GM12873 (cell line): ENCODE results near the gene GRPEL2.

ENCODE experiments used
- TF ChIP-seq, protein P1 (sequence below): IDR thresholded peaks from 2 replicates; pipeline ENCODE4 v1.5.1; 2012; ENCODE audit warnings: low read depth, mild to moderate bottlenecking, moderate library complexity, low read length, control low read depth; ENCODE audit not compliant: insufficient read depth; ENCODE audit errors: missing control alignments

GRPEL2 gene

GRCh38 chr5:149310947-149311658 is 34.2 kb upstream of the GRPEL2 start:
- TF ChIP-seq, protein P1, sequence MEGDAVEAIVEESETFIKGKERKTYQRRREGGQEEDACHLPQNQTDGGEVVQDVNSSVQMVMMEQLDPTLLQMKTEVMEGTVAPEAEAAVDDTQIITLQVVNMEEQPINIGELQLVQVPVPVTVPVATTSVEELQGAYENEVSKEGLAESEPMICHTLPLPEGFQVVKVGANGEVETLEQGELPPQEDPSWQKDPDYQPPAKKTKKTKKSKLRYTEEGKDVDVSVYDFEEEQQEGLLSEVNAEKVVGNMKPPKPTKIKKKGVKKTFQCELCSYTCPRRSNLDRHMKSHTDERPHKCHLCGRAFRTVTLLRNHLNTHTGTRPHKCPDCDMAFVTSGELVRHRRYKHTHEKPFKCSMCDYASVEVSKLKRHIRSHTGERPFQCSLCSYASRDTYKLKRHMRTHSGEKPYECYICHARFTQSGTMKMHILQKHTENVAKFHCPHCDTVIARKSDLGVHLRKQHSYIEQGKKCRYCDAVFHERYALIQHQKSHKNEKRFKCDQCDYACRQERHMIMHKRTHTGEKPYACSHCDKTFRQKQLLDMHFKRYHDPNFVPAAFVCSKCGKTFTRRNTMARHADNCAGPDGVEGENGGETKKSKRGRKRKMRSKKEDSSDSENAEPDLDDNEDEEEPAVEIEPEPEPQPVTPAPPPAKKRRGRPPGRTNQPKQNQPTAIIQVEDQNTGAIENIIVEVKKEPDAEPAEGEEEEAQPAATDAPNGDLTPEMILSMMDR, result no peak

DNA sequence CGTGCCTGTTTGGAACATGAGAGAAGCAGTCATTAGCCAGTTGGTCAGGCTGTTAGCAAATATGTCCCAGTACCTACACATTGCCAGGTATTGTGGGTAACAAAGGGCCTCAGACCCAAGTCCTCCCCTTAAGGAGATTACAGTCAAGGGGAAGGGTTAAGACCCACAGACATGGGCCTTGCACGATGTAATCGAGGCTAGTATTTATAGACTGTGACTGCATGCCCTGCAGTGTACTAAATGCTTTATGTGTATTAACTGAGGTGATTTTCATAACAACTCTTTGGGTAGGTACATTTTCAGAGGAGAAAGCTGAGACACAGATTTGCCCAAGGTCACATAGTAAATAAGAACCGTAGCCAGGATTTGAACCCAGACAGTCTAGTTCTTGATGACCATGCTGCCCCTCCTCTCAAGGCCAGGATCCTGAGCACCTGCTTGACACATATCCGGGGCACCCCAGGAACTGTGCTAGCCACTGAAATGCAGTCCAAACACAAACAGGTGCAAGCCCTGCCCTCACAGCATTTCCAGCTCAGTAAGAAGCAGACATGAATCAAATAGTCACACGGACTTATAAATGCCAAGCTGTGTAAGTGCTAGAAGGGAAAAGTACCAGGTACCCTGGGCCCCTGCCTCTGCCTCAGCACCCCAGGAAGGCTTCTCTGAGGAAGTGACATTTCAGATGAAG is 32.0 kb upstream of the GRPEL2 start:
- TF ChIP-seq, protein P1, result no peak

DNA sequence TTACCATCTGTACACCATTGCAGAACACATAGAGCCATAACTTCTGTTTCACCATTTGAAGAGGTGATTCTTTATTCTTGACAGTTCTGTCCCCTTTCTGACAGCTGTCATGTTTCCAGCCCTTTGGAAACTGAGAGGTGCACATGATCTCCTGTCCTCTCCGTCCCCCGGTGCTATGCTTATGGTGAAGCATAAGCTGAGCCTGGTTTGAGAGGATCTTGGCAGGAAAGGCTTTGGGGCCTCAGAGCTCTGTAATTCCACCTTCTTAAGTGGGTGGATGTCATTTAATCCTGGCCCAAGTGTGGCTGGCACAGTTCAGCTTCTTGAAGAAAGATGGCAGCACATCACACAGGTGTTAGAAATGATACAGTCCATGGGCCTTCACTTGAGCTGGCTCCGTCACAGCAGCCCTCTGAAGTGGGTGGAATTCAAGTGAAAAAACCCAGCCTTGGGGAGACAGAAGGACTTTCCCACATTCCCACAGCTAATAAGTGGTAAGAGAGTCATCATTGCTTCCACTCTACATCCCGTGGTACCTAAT is 30.7 kb upstream of the GRPEL2 start:
- TF ChIP-seq, protein P1, result no peak

DNA sequence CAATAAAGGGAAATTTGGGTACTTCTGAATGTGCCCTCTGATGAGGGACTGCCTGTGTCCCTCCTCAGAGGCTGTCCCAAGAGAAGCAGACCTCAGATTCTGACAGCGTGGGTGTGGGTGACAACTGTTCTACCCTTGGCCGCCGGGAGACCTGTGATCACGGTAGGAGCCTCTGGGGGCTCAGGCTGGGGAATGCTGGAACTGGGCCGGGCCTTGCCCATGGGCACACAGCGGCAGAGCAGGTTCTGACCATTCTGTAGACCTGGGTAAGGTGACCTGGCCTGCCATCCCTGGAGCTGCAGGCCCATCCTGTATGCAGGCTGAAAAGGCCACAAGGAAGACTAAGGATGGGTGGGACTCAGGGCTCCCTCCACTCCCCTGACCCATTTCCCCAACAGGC is 29.5 kb upstream of the GRPEL2 start:
- TF ChIP-seq, protein P1, result no peak

DNA sequence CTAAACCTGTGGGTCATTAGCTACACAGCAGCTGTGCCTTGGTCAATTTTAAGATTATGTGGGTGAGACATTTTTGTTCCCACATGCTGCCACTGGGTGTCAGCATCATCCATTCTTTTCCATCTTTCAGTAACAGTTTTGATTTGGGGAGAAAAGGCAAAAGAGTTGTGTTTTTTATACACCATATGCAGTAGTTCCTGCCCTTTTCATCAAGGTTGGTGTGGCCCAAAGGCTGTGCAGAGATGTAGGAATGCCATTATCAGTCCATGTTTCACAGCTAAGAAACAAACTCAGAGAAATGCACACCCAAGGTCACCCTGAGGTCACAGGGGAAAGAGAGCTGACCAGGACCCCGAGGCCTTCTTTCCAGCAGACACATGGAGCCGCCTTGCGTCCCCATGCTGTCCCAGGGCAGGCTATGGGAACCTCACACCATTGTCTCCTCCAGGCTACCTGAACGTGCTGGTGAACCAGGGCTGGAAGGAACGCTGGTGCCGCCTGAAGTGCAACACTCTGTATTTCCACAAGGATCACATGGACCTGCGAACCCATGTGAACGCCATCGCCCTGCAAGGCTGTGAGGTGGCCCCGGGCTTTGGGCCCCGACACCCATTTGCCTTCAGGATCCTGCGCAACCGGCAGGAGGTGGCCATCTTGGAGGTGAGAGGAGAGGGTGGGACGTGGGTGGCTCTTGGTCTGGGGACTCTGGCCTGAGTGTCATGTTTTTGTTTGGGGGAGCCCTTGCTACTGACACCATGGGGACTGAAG is 27.8 kb upstream of the GRPEL2 start:
- TF ChIP-seq, protein P1, result peak; percentile 74

DNA sequence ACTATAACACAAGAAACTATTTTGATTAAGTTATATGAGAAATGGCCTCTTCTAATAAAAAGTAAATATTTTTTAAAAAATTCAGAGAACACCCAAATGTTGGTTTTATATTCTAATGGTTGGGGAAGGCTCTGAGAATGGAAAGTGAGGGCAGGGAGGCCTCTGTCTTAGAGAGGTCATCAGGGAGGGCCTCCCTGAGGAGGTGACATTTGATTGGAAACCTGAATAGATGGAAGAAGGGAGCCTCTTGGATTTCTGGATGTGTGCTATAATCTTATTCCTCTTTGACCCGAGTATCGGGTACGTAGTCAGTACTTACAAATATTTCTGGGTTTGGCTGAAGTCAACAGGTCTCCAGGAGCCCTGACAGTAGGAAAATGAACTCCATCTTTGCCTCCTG is 26.1 kb upstream of the GRPEL2 start:
- TF ChIP-seq, protein P1, result no peak
